Esophagus squamous epithelium (tissue), 4 donors: ENCODE data around the gene COG4.

ENCODE experiments used
- POLR2A ChIP-seq, 4 donors: fragments of 450-650 bp; IDR thresholded peaks; one replicate each; pipeline ENCODE4 v1.6.1; 2017; ENCODE audit warnings: antibody characterized with exemption in 4 of 4, mild to moderate bottlenecking in 4 of 4, moderate library complexity in 3 of 4
- TF ChIP-seq, protein P1 (sequence below), 6 experiments: fragments of 450-650 bp in 4 of 6; fragments of 200-600 bp in 2 of 6; sonication (generic) in 2 of 6; IDR thresholded peaks; one replicate each; pipeline ENCODE4 v1.5.1; 2016 to 2019; ENCODE audit warnings: antibody characterized with exemption in 6 of 6, mild to moderate bottlenecking in 4 of 6, moderate library complexity in 4 of 6

DNA sequence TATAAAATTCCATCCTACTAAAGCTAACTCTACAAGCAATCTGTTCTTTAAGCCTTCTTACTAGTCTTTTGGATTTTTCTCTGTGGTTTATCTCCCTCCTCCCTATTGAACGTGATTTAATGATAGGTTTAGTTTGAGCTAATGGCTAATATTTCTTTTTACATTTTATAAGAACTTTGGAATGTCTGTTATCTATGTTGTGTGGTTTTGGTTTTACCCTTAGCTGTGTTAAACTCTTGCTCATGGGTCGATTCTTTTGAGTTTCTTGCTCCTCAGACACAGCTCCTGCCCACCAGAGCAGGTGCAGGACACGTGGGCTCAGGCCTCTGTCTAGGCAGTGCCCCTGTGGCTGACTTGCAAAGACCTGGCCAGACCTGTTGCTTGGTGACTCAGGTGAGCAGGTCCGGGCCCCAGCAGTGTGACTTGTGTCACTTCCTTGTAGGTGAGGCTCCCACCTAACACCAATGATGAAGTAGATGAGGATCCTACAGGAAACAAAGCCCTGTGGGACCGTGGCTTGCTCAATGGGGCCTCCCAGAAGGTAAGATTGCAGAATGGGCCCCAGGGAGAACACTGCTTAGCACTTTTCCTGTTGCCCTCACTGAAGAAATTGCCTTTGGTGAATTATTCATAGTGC, 45.4 kb upstream of the COG4 start:
- TF ChIP-seq POLR2A (IDR thresholded peaks at IDR 0.05): no peak
- TF ChIP-seq, protein P1, sequence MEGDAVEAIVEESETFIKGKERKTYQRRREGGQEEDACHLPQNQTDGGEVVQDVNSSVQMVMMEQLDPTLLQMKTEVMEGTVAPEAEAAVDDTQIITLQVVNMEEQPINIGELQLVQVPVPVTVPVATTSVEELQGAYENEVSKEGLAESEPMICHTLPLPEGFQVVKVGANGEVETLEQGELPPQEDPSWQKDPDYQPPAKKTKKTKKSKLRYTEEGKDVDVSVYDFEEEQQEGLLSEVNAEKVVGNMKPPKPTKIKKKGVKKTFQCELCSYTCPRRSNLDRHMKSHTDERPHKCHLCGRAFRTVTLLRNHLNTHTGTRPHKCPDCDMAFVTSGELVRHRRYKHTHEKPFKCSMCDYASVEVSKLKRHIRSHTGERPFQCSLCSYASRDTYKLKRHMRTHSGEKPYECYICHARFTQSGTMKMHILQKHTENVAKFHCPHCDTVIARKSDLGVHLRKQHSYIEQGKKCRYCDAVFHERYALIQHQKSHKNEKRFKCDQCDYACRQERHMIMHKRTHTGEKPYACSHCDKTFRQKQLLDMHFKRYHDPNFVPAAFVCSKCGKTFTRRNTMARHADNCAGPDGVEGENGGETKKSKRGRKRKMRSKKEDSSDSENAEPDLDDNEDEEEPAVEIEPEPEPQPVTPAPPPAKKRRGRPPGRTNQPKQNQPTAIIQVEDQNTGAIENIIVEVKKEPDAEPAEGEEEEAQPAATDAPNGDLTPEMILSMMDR (IDR thresholded peaks at IDR 0.05): no peak
